MM.1S (cell line): ENCODE results near the gene GPRIN1.

Experiments
- CTCF ChIP-seq: fragments of 300-600 bp; sonication (generic); IDR thresholded peaks from 2 replicates; pipeline ENCODE4 v1.5.1; 2016; ENCODE audit warnings: antibody characterized with exemption, low read length, mixed read lengths
- EZH2 ChIP-seq: fragments of 300-600 bp; sonication (generic); optimal IDR thresholded peaks from 2 replicates; pipeline ENCODE3; 2017; ENCODE audit warnings: low read depth, mild to moderate bottlenecking, antibody characterized with exemption, low read length, mixed read lengths
- EZH2phosphoT487 ChIP-seq: fragments of 300-600 bp; sonication (generic); IDR thresholded peaks from 2 replicates; pipeline ENCODE4 v1.6.1; 2018; ENCODE audit warnings: antibody characterized with exemption, low read length

DNA sequence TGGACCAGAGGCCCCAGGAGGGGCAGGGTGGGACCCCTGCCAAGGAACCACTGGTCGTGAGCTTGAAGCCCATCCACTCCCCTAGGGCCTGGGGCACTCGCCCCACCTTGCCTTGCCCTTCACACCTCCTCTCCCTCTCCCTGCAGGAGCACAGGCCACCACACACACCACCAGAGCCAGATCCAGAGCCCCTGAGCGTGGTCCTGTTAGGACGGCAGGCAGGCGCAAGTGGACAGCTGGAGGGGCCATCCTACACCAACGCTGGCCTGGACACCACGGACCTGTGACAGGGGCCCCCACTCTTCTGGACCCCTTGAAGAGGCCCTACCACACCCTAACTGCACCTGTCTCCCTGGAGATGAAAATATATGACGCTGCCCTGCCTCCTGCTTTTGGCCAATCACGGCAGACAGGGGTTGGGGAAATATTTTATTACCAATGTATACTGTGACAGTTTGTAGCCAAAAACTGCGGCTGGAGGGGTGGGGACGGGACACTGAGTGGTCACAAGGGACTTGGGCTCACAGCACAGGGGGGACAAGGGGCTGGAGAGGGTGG, 14.5 kb downstream of the GPRIN1 start:
- TF ChIP-seq CTCF: no peak
- TF ChIP-seq EZH2phosphoT487: no peak
- no peak for TF ChIP-seq EZH2
